ENCODE data around the gene OLA1. TPM values are rescaled to one million over a fixed set of nuclear protein-coding genes. Genes with fewer than 3 reads are reported as not detected.

The OLA1 gene
- total and polyA plus RNA-seq, 9 of the 15 experiments (the other 6 are each of a cell fraction or from before 2014, with no cell fraction given) = 208 to 353 (median 225) TPM

DNA sequence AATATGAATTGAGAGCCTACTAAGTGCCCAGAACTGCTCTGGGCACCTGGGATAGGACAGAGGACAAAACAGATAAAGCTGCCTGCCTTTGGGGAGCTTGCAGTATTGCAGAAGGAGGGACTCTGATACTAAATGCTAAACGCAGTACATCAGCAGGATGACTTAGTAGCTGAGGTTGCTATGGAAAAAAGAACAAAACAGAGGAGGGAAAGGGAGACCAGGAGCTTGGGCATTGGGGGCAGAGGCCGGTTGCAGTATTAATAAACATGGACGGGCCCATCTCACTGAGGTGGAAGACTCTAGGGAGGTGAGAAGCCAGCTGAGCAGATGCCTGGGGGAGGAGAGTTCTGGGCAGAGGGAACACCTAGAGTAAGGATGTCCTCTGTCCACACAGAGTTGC is 217.1 kb downstream of the OLA1 start:
- no TSS peak for BruUV-seq (replicated peaks)
- intact Hi-C loops (cut with micrococcal nuclease) = no loop called here
- FAIRE-seq = no peak

More for the DNA sequence above, 217.1 kb downstream of the OLA1 start:
- Histone ChIP-seq H3K9ac (ENCODE audit: insufficient read depth in 1 of 2, low read depth in 2 of 2, low read length in 2 of 2) (no peak overlapping the region), H3K9me3 (replicated peaks; ENCODE audit: control insufficient read depth, insufficient read depth, low read depth, low read length) (no peaks in the 10 kb centered on the region), H3K4me3 (no peak overlapping the region), H3K36me3 (ENCODE audit: control insufficient read depth, insufficient read depth, low read length) (no peaks in the 10 kb centered on the region), H4K20me1 (replicated peaks; ENCODE audit: control insufficient read depth, insufficient read depth, low read length) (peaks cover 5% of the 10 kb centered on the region; the same call in 1 of the 2 replicates), H3K79me2 (ENCODE audit: control insufficient read depth, insufficient read depth, low read length) (no peaks in the 10 kb centered on the region), H3K4me1 (replicated peaks in 1 of 2; ENCODE audit: control insufficient read depth in 2 of 2, insufficient read depth in 2 of 2, low read length in 2 of 2) (peaks cover 2 to 8% of the 10 kb centered on the region in 2 experiments; a peak in 3 of 5 replicates), H2AFZ (ENCODE audit: low read depth, low read length) (no peak overlapping the region), H3K9me1 (ENCODE audit: control insufficient read depth, insufficient read depth, low read length) (no peaks in the 10 kb centered on the region), H3K4me2 (ENCODE audit: insufficient read depth, low read length) (no peak overlapping the region), H3K27me3 (ENCODE audit: control insufficient read depth in 2 of 2, insufficient read depth in 2 of 2, low read length in 2 of 2) (peaks cover 0 to 11% of the 10 kb centered on the region in 2 experiments; a peak in 2 of 5 replicates), H3K27ac (ENCODE audit: extremely low read depth, low read depth, low read length) (no peak overlapping the region)
- no peak for DNase-seq (ENCODE audit: extremely low read depth in 1 of 4, low spot score in 3 of 4)
- ChIA-PET POLR2A (no interaction called here), CTCF (ENCODE audit: low intra/inter-chr PET ratio) (no interaction called here)
- 10% methylated on average over 3 of the region's 3 CpGs for WGBS (ENCODE audit: insufficient coverage, low coverage, missing lambda C conversion rate)
- in situ Hi-C loops (cut with MboI) = no loop called here
- TF ChIP-seq, protein P1, sequence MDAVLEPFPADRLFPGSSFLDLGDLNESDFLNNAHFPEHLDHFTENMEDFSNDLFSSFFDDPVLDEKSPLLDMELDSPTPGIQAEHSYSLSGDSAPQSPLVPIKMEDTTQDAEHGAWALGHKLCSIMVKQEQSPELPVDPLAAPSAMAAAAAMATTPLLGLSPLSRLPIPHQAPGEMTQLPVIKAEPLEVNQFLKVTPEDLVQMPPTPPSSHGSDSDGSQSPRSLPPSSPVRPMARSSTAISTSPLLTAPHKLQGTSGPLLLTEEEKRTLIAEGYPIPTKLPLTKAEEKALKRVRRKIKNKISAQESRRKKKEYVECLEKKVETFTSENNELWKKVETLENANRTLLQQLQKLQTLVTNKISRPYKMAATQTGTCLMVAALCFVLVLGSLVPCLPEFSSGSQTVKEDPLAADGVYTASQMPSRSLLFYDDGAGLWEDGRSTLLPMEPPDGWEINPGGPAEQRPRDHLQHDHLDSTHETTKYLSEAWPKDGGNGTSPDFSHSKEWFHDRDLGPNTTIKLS (IDR thresholded peaks at IDR 0.05; ENCODE audit: borderline replicate concordance, low read depth) = no peak
- TF ChIP-seq, protein P2, sequence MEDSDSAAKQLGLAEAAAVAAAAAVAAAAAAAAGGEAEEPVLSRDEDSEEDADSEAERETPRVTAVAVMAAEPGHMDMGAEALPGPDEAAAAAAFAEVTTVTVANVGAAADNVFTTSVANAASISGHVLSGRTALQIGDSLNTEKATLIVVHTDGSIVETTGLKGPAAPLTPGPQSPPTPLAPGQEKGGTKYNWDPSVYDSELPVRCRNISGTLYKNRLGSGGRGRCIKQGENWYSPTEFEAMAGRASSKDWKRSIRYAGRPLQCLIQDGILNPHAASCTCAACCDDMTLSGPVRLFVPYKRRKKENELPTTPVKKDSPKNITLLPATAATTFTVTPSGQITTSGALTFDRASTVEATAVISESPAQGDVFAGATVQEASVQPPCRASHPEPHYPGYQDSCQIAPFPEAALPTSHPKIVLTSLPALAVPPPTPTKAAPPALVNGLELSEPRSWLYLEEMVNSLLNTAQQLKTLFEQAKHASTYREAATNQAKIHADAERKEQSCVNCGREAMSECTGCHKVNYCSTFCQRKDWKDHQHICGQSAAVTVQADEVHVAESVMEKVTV (CRISPR knock-in tag; IDR thresholded peaks at IDR 0.05) = no peak
- TF ChIP-seq FOXP1 (CRISPR knock-in tag; IDR thresholded peaks at IDR 0.05) (no peak), CBX3 (IDR thresholded peaks at IDR 0.05; ENCODE audit: borderline replicate concordance in 1 of 2, low read length in 2 of 2) (no peak), LARP7 (IDR thresholded peaks at IDR 0.05) (no peak), ZNF764 (CRISPR knock-in tag; IDR thresholded peaks at IDR 0.05; ENCODE audit: low read depth) (no peak), ELF1 (tag; IDR thresholded peaks at IDR 0.05) (no peak)
- TF ChIP-seq, protein P3, sequence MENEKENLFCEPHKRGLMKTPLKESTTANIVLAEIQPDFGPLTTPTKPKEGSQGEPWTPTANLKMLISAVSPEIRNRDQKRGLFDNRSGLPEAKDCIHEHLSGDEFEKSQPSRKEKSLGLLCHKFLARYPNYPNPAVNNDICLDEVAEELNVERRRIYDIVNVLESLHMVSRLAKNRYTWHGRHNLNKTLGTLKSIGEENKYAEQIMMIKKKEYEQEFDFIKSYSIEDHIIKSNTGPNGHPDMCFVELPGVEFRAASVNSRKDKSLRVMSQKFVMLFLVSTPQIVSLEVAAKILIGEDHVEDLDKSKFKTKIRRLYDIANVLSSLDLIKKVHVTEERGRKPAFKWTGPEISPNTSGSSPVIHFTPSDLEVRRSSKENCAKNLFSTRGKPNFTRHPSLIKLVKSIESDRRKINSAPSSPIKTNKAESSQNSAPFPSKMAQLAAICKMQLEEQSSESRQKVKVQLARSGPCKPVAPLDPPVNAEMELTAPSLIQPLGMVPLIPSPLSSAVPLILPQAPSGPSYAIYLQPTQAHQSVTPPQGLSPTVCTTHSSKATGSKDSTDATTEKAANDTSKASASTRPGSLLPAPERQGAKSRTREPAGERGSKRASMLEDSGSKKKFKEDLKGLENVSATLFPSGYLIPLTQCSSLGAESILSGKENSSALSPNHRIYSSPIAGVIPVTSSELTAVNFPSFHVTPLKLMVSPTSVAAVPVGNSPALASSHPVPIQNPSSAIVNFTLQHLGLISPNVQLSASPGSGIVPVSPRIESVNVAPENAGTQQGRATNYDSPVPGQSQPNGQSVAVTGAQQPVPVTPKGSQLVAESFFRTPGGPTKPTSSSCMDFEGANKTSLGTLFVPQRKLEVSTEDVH (IDR thresholded peaks at IDR 0.05; ENCODE audit: low read depth, partially characterized antibody) = no peak
- TF ChIP-seq, protein P4, sequence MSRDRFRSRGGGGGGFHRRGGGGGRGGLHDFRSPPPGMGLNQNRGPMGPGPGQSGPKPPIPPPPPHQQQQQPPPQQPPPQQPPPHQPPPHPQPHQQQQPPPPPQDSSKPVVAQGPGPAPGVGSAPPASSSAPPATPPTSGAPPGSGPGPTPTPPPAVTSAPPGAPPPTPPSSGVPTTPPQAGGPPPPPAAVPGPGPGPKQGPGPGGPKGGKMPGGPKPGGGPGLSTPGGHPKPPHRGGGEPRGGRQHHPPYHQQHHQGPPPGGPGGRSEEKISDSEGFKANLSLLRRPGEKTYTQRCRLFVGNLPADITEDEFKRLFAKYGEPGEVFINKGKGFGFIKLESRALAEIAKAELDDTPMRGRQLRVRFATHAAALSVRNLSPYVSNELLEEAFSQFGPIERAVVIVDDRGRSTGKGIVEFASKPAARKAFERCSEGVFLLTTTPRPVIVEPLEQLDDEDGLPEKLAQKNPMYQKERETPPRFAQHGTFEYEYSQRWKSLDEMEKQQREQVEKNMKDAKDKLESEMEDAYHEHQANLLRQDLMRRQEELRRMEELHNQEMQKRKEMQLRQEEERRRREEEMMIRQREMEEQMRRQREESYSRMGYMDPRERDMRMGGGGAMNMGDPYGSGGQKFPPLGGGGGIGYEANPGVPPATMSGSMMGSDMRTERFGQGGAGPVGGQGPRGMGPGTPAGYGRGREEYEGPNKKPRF (IDR thresholded peaks at IDR 0.05; ENCODE audit: low read depth, low read length) = no peak
- no peak for ATAC-seq

All from K562 (cell line).